ENCODE measurements around the gene DNAH8.

Gene DNAH8

DNA sequence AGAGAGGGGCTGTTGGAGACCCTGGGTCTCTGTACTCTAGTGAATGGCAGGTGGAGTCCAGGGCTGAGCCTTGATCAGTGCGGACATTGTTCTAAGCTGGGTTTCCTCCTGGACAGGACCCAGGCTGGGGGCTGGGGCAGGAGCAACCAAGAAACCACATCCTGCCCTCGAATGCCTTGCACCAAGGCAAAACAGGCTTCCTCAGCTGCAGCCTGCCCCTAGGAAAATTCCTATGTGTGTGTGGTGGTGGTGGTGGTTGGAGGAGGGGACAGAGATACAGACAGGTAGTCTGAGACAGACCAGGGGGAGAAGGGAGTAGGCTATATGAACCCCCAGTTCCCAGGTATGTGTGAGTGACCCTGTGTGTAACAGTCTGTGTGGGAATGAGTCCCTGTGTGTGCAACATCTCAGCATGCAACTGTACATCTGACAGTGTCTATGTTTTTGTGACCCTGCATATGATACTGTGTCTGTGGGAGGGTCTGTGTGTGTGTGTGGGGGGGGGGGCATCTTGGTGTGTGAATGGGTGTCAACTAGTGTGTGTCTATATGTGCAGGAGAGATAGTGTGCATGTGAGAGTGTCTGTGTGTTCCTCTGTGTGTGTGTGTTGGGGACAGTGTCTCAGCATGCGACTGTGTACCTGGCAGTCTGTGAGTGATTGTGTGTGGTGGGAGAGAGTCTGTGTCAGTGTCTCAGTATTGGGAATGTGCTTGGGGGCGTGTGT is 336.4 kb downstream of the DNAH8 start:
- H3K9ac ChIP-seq (ENCODE audit: low read depth, low read length): no peak overlapping the region
- no peaks in the 10 kb centered on the region for H3K36me3 ChIP-seq (ENCODE audit: insufficient read depth, low read length)
- no peaks in the 10 kb centered on the region for H3K9me3 ChIP-seq (ENCODE audit: control insufficient read depth, insufficient read depth, low read length)
- H3K4me1 ChIP-seq (ENCODE audit: insufficient read depth, low read length): peaks cover 5% of the 10 kb centered on the region; the same call in 1 of the 2 replicates

DNA sequence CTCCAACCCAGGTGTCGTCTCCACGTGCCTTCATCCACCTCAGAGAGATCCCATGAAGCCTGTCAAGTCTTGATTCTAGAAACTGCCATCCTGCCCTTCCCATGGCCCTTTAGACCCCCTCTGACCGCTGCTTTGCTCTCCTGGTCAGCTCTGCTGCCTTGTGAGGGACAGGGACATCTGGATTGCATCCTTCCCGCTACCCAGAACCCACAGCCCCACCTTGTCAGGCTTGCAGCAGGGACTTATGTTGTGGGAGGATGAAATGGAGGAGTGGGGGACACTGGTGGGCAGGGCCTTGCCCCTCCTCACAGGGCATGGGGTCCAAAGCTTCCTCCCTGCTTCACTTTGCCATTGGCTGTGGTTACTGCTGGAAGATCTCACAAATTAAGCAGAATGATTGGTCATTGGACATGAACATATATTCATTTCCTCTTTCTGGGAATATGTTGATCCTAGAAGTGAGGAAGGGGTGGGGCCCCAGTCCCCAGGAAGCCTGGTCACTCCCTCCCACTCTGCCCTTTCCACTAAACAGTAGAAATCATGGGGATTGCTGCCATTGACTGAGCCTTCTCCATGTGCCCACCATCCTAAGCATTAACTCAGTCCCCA is 338.0 kb downstream of the DNAH8 start:
- H3K4me1 ChIP-seq (ENCODE audit: insufficient read depth, low read length): peaks cover 5% of the 10 kb centered on the region; the same call in 1 of the 2 replicates
- no peaks in the 10 kb centered on the region for H3K9me3 ChIP-seq (ENCODE audit: control insufficient read depth, insufficient read depth, low read length)
- H3K36me3 ChIP-seq (ENCODE audit: insufficient read depth, low read length): no peaks in the 10 kb centered on the region
- H3K9ac ChIP-seq (ENCODE audit: low read depth, low read length): no peak overlapping the region

DNA sequence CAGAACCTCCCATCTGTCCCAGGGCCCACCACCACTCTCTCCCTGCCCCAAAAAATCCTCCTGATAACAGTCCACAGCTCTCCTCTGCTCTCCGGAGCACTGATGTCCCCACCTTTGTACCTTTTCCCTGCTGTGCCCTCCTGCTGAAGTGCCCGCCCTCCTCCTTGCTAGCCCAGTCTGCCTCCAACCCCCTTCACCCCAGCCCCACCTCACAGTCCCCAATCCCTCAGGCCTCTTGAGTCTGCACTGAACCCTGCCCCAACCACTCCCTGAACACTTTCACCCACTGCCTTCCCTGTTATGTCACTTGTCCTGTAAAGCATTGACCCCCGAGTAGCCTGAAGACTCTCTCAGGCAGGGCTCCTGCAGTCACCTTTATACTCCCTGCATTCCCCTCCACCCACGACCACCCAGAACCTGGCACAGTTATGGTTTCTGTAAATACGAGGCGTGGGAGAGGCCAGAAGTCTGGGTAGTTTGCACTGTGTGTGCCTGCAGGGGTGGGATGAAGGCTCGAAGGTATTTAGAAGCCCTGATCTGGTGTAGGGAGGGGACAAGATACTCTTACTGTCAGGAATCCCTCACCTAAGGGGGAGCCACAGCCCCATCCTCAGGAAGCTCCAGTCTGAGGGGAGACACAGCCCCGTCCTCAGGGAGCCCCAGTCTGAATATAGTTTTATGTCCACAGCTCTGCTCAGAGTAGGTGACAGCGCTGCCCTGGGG is 338.9 kb downstream of the DNAH8 start:
- Histone ChIP-seq H3K4me1 (ENCODE audit: insufficient read depth, low read length) (peaks cover 5% of the 10 kb centered on the region; the same call in 1 of the 2 replicates), H3K9ac (ENCODE audit: low read depth, low read length) (no peak overlapping the region), H3K9me3 (ENCODE audit: control insufficient read depth, insufficient read depth, low read length) (no peaks in the 10 kb centered on the region), H3K36me3 (ENCODE audit: insufficient read depth, low read length) (no peaks in the 10 kb centered on the region)

DNA sequence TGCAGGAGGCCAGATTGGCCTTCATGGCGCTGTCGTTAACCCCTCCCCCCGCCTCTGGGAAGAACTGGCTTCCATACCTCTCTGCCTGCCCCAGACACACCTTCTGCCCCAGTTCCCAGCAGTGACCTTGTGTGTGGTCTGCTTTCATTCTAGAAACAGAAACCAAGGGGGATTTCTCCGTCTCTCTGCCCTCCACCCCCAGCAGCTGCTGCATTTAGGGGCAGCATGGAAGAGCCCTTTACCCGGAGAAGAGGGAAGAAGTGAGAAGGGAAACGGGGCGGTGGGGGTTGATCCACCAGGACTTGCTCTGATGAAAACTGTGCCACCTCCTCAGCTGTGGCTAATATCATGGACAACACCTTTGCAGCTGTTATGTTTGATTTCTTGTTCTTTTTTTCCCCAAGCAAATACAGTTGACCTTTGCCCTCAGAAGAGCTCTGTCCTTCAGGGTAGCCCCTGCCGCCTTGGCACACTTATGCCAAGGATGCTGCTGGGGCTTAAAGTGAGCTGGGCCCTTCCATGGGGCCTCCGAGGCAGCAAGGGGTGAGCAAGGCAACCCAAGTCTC is 339.5 kb downstream of the DNAH8 start:
- Histone ChIP-seq H3K9ac (ENCODE audit: low read depth, low read length) (no peak overlapping the region), H3K9me3 (ENCODE audit: control insufficient read depth, insufficient read depth, low read length) (no peaks in the 10 kb centered on the region), H3K36me3 (ENCODE audit: insufficient read depth, low read length) (no peaks in the 10 kb centered on the region), H3K4me1 (ENCODE audit: insufficient read depth, low read length) (peaks cover 5% of the 10 kb centered on the region; the same call in 1 of the 2 replicates)

DNA sequence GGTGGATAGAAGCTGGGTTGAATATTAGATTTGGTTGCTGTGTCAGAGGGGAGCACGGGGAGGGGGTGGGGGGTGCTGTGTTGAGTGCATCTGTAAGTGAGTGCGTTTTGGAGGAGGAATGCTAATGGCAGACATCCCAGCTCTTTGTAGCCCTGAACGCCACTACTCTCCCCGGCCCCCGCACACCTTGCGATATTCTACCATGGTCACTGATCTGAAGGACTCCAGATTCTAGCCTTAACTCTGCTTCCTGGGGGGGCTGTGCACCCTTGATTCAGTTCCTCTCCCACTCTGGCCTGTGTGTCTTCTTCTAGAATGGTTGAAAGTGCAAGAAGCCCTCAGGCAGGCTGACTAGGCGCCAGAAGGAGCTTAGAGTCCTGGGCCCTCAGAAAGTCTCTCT is 340.6 kb downstream of the DNAH8 start:
- Histone ChIP-seq H3K9me3 (ENCODE audit: control insufficient read depth, insufficient read depth, low read length) (no peaks in the 10 kb centered on the region), H3K4me1 (ENCODE audit: insufficient read depth, low read length) (peaks cover 5% of the 10 kb centered on the region; the same call in 1 of the 2 replicates), H3K9ac (ENCODE audit: low read depth, low read length) (no peak overlapping the region), H3K36me3 (ENCODE audit: insufficient read depth, low read length) (no peaks in the 10 kb centered on the region)

DNA sequence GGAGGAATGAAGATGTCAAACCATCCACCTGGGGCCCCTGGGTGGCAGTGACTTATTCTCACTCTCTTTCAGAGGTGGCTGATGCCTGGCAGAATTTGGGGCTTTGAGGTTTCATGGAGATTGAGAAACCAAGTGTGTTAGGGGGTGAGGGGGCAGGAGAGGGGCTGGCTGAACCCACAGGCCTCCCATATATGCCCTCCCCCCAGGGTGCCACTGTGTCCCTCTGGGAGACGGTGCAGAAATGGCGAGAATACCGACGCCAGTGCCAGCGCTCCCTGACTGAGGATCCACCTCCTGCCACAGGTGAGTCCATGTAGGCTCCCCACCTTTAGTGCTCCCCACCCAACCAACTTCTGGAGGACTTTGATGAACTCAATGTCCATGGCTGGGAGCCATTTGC is 341.1 kb downstream of the DNAH8 start:
- Histone ChIP-seq H3K9me3 (ENCODE audit: control insufficient read depth, insufficient read depth, low read length) (no peaks in the 10 kb centered on the region), H3K9ac (ENCODE audit: low read depth, low read length) (no peak overlapping the region), H3K36me3 (ENCODE audit: insufficient read depth, low read length) (no peaks in the 10 kb centered on the region), H3K4me1 (ENCODE audit: insufficient read depth, low read length) (peaks cover 5% of the 10 kb centered on the region; the same call in 1 of the 2 replicates)

DNA sequence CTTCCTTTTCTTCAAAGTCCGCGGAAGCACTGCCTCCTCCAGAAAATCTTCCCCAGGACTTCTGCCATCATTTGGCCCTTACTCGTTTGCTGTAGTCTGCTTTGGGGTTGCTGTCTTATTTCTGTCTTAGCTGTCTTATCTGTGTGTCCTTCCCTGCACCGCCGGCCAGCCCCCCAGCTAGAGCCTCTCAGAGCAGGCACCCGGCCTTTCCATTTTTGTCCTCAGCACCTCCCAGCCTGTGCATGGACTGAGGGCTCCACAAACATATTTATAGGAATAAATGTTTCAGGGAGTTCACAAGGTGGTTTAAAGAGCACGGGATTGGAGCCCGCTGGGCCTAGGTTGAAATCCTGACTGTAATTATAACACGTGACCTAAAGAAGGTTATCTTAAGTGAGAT is 341.6 kb downstream of the DNAH8 start:
- H3K36me3 ChIP-seq (ENCODE audit: insufficient read depth, low read length): no peaks in the 10 kb centered on the region
- H3K9ac ChIP-seq (ENCODE audit: low read depth, low read length): no peak overlapping the region
- peaks cover 5% of the 10 kb centered on the region; the same call in 1 of the 2 replicates for H3K4me1 ChIP-seq (ENCODE audit: insufficient read depth, low read length)
- no peaks in the 10 kb centered on the region for H3K9me3 ChIP-seq (ENCODE audit: control insufficient read depth, insufficient read depth, low read length)

DNA sequence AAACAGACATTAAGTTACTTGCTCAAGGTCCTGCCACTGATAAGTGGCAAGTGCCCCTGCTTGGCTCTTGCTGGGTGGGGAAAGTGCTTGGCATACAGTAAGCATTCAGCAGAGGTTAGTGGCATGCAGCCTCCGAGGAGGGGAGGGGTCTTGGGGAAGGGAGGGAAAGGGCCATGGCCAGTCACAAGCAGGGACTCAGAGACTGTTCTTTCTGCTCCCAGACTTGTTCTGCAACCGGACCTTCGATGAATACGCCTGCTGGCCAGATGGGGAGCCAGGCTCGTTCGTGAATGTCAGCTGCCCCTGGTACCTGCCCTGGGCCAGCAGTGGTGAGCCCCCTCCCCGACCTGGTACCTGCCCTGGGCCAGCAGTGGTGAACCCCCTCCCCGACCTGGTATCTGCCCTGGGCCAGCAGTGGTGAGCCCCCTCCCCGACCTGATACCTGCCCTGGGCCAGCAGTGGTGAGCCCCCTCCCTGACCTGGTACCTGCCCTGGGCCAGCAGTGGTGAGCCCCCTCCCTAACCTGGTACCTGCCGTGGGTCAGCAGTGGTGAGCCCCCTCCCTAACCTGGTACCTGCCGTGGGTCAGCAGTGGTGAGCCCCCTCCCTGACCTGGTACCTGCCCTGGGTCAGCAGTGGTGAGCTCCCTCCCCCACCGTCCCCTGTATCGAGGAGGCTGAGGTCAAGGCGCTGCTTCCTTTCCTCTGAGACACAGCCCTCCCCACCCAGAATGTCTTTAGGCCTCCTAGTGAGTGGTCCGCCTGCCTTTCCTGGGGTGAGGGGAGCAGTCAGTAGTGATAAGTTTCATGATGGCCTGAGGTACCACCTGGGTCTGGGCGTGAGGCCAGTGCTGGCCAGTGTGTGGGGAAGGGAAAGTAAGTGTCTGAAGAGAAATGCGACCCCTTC is 342.4 kb downstream of the DNAH8 start:
- no peak overlapping the region for H3K9ac ChIP-seq (ENCODE audit: low read depth, low read length)
- H3K36me3 ChIP-seq (ENCODE audit: insufficient read depth, low read length): no peaks in the 10 kb centered on the region
- H3K4me1 ChIP-seq (ENCODE audit: insufficient read depth, low read length): peaks cover 5% of the 10 kb centered on the region; the same call in 1 of the 2 replicates

DNA sequence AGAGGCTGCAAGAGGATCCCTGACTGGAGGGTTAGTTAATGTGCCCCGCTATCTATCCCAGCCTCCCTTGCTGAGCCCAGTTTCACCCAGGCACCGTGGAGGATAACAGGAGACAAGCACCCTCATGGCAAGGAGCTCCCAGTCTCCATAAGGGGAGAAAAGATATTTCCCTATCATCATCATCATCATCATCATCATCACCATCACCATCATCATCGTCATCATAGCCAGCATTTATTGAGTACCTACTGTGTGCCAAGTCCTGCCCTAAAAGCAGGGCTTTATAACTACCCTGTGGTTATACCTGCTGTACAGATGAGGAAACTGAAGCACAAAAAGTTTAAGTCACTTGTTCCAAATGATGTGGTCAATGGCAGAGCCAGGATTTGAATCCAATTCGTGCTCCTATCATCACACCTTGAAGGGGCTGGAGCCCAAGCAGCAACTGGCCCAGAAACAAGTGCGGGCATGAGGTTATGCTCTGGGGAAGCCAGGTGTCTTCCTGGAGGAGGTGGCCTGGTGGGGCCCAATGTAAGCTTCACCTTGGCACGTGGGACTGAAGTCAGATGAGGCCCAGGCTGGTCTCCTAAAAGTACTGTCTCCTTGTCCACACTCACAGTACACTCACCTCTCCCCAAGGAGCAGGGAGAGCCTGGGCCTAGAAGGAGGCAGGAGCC is 343.5 kb downstream of the DNAH8 start:
- Histone ChIP-seq H3K36me3 (ENCODE audit: insufficient read depth, low read length) (no peaks in the 10 kb centered on the region), H3K4me1 (ENCODE audit: insufficient read depth, low read length) (peaks cover 5% of the 10 kb centered on the region; the same call in 1 of the 2 replicates), H3K9ac (ENCODE audit: low read depth, low read length) (no peak overlapping the region), H3K9me3 (ENCODE audit: control insufficient read depth, insufficient read depth, low read length) (no peaks in the 10 kb centered on the region)

More for the DNA sequence above, 342.4 kb downstream of the DNAH8 start:
- H3K9me3 ChIP-seq (ENCODE audit: control insufficient read depth, insufficient read depth, low read length): no peaks in the 10 kb centered on the region

DNA sequence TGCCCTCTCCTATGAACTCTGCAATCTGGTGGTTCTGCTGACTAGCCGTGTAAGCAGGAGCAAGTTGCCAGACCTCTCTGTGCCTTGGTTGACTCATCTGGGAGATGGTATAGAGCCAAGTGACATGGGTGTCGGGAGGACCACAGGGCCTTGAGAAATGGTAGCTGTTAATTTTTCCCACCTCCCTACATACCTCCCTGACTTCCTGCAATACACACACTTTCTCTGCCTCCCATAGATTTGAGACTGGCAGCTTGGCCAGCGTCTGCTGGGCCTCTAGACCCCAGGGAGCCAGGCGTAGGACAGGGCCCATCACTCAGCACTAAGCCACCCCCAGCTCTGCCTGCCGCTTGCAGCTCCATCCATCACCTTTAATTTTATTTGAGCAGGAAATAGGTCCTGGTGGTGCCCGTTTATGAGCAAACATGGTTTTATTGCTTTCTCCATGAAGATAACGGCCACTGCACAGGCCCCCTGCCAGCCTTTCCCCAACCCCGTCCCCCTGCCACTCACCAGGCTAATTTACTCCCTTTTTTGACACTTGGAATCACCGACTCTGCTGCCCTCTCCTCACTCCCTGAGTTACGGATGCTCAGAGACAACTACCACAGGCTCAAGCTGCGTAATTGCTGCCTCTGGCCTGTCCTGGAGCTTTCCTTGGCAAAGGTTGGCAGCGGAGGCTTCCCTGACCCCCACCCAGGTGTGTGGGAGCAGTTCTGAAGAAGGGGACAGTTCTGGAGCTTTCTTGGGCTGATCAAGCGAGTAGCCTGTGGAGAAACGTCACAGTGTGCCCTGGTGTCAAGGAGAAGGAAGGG is 344.6 kb downstream of the DNAH8 start:
- no peaks in the 10 kb centered on the region for H3K9me3 ChIP-seq (ENCODE audit: control insufficient read depth, insufficient read depth, low read length)
- peaks cover 1% of the 10 kb centered on the region; the same call in 1 of the 2 replicates for H3K4me1 ChIP-seq (ENCODE audit: insufficient read depth, low read length)
- H3K9ac ChIP-seq (ENCODE audit: low read depth, low read length): no peak overlapping the region
- H3K36me3 ChIP-seq (ENCODE audit: insufficient read depth, low read length): no peaks in the 10 kb centered on the region

DNA sequence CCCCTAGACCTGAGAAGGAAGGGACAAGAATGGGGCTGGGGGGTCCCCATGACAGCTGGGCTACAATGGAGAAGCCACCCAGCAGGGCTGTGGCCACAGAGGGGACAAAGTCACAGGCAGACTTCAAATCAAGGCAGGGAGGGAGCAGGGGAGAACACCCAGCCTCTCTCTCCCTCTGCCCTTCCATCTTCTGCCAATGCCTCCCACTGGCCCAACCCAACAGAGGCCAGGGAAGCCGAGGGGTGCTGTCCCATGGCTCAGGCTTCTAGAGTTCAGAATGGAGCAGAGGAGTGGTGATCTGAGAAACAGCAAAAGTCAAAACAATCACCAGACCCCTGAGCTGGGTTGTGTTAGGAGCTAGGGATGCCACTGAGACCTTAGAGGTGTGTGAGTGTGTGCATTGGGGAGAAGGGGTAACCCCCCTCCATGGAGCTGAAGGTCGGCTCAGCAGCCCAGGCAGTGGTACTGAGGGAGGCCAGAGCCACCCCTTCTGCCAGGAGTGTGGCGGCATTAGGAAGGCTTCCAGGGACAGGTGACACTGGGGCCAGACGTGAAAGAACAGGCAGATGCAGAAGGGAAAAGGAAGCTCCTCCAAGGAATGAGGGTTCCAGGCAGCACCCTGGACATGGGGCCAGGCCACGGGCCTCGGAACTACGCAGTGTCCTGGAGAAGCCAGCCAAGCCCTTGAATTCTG is 345.5 kb downstream of the DNAH8 start:
- Histone ChIP-seq H3K36me3 (ENCODE audit: insufficient read depth, low read length) (no peaks in the 10 kb centered on the region), H3K9ac (ENCODE audit: low read depth, low read length) (no peak overlapping the region), H3K4me1 (ENCODE audit: insufficient read depth, low read length) (no peaks in the 10 kb centered on the region), H3K9me3 (ENCODE audit: control insufficient read depth, insufficient read depth, low read length) (no peaks in the 10 kb centered on the region)

DNA sequence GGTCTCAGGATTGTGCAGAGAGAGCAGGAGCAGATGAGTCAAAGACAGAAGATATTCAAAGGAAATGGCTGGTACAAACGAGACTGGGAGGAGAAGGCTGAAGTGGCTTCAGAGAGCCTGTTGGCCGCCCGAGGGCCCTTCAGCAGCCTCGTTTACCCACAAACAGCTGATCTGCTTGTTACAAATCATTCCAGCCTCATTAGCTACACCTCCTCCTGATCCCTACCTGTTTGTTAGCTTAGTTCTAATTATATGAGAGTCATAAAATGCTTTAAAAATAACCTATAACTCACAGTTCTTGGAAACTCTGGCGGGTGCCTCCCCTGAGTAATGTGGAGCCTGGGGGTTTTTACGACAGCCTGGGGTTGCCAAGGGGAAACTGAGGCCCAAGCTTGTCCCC is 346.1 kb downstream of the DNAH8 start:
- Histone ChIP-seq H3K9ac (ENCODE audit: low read depth, low read length) (no peak overlapping the region), H3K9me3 (ENCODE audit: control insufficient read depth, insufficient read depth, low read length) (no peaks in the 10 kb centered on the region), H3K4me1 (ENCODE audit: insufficient read depth, low read length) (no peaks in the 10 kb centered on the region), H3K36me3 (ENCODE audit: insufficient read depth, low read length) (no peaks in the 10 kb centered on the region)

Measured in ES-I3 (cell line).